ENCODE data around the gene IL1R2. TPM values are rescaled to one million over a fixed set of nuclear protein-coding genes. Genes with fewer than 3 reads are reported as not detected.

IL1R2 gene
- total and polyA plus RNA-seq, 7 experiments from 2014 or later = 0.40 to 2.7 (median 1.3) TPM; not detected in 4

- H3K36me3 ChIP-seq (ENCODE audit: control insufficient read depth in 2 of 3, insufficient read depth in 3 of 3, low read length in 3 of 3) = no peaks in the 10 kb centered on the region
- no peak overlapping the region for H3K4me3 Mint-ChIP-seq
- peaks cover 8 to 28% (median 18%) of the 10 kb centered on the region in 11 donors for H3K9me3 Mint-ChIP-seq
- H3K27ac Mint-ChIP-seq = no peak overlapping the region
- H3K27ac ChIP-seq (ENCODE audit: low read depth, low read length) = no peak overlapping the region
- ChIA-PET POLR2A (no interaction called here), CTCF (no interaction called here)
- intact Hi-C loops (cut with micrococcal nuclease) = no loop called here
- H3K4me1 ChIP-seq (ENCODE audit: control insufficient read depth in 2 of 2, insufficient read depth in 2 of 2, low read length in 2 of 2) = no peaks in the 10 kb centered on the region
- peaks cover 0 to 6% (median 0%) of the 10 kb centered on the region in 3 experiments for H3K9me3 ChIP-seq (ENCODE audit: control insufficient read depth in 2 of 3, low read length in 3 of 3)
- no peak for DNase-seq
- peaks cover 0 to 8% (median 0%) of the 10 kb centered on the region in 7 donors for H3K4me1 Mint-ChIP-seq
- H3K27me3 ChIP-seq (ENCODE audit: control insufficient read depth in 2 of 2, insufficient read depth in 2 of 2, low read length in 2 of 2) = peaks cover 0 to 3% of the 10 kb centered on the region in 2 donors
- peaks cover 4 to 12% (median 7%) of the 10 kb centered on the region in 5 donors for H3K36me3 Mint-ChIP-seq
- H3K27me3 Mint-ChIP-seq = peaks cover 0 to 10% (median 0%) of the 10 kb centered on the region in 5 donors
- ATAC-seq = peak; percentile 34
- no peak overlapping the region for H3K4me3 ChIP-seq (ENCODE audit: low read length)
Observed at GRCh38 chr2:101972621-101973434, 18.9 kb upstream of the IL1R2 start.

- intact Hi-C loops (cut with micrococcal nuclease) = no loop called here
- no peak overlapping the region for H3K4me3 ChIP-seq (ENCODE audit: low read length)
Observed at GRCh38 chr2:101974663-101975062, 17.1 kb upstream of the IL1R2 start.

DNA sequence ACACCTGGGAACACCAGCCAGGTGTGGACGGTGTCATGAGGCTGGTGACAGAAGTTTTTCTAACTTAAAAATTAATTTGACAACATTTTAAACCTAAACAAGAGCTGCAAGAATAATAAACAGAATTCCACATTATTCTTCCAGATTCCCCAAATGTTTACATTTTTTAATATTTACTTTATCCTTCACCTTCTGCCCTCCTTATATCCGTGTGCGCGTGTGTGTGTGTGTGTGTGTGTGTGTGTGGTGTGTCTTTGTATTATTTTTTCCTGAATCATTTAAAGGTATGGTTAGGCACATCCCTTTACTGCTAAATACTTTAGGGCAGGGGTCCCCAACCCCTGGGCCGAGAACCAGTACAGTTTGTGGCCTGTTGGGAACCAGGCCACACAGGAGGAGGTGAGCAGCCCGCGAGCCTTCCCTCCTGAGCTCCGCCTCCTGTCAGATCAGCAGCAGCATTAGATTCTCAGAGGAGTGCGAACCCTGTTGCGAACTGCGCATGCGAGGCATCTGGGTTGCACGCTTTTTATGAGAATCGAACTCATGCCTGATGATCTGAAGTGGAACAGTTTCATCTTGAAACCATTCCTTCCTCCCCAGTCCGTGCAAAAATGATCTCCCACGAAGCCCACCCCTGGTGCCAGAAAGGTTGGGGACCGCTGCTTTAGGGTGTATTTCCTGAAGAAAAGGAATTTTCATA is 16.4 kb upstream of the IL1R2 start:
- ATAC-seq = no peak
- Mint-ChIP-seq H3K4me1 (peaks cover 0 to 8% (median 0%) of the 10 kb centered on the region in 7 donors), H3K27ac (no peak overlapping the region), H3K4me3 (no peak overlapping the region), H3K9me3 (peaks cover 4 to 27% (median 14%) of the 10 kb centered on the region in 11 donors), H3K36me3 (peaks cover 4 to 11% (median 7%) of the 10 kb centered on the region in 5 donors), H3K27me3 (peaks cover 0 to 10% (median 0%) of the 10 kb centered on the region in 5 donors)
- intact Hi-C loops (cut with micrococcal nuclease) = no loop called here
- H3K27me3 ChIP-seq (ENCODE audit: control insufficient read depth in 2 of 2, insufficient read depth in 2 of 2, low read length in 2 of 2) = peaks cover 0 to 3% of the 10 kb centered on the region in 2 donors
- peaks cover 0 to 2% (median 0%) of the 10 kb centered on the region in 3 experiments for H3K9me3 ChIP-seq (ENCODE audit: control insufficient read depth in 2 of 3, low read length in 3 of 3)
- ChIA-PET POLR2A (no interaction called here), CTCF (no interaction called here)
- no peaks in the 10 kb centered on the region for H3K4me1 ChIP-seq (ENCODE audit: control insufficient read depth in 2 of 2, insufficient read depth in 2 of 2, low read length in 2 of 2)
- H3K36me3 ChIP-seq (ENCODE audit: control insufficient read depth in 2 of 3, insufficient read depth in 3 of 3, low read length in 3 of 3) = no peaks in the 10 kb centered on the region
- no peak overlapping the region for H3K27ac ChIP-seq (ENCODE audit: low read depth, low read length)
- DNase-seq = no peak
- no peak overlapping the region for H3K4me3 ChIP-seq (ENCODE audit: low read length)

More at GRCh38 chr2:101974663-101975062, 17.1 kb upstream of the IL1R2 start:
- peaks cover 0 to 8% (median 0%) of the 10 kb centered on the region in 7 donors for H3K4me1 Mint-ChIP-seq
- H3K27me3 Mint-ChIP-seq = peaks cover 0 to 10% (median 0%) of the 10 kb centered on the region in 5 donors
- peaks cover 4 to 12% (median 7%) of the 10 kb centered on the region in 5 donors for H3K36me3 Mint-ChIP-seq
- Histone ChIP-seq H3K9me3 (ENCODE audit: control insufficient read depth in 2 of 3, low read length in 3 of 3) (peaks cover 0 to 6% (median 0%) of the 10 kb centered on the region in 3 experiments), H3K27me3 (ENCODE audit: control insufficient read depth in 2 of 2, insufficient read depth in 2 of 2, low read length in 2 of 2) (peaks cover 0 to 3% of the 10 kb centered on the region in 2 donors), H3K36me3 (ENCODE audit: control insufficient read depth in 2 of 3, insufficient read depth in 3 of 3, low read length in 3 of 3) (no peaks in the 10 kb centered on the region), H3K27ac (ENCODE audit: low read depth, low read length) (no peak overlapping the region), H3K4me1 (ENCODE audit: control insufficient read depth in 2 of 2, insufficient read depth in 2 of 2, low read length in 2 of 2) (no peaks in the 10 kb centered on the region)
- H3K4me3 Mint-ChIP-seq = no peak overlapping the region
- DNase-seq (no peak), ATAC-seq (no peak)
- H3K27ac Mint-ChIP-seq = no peak overlapping the region
- peaks cover 8 to 28% (median 17%) of the 10 kb centered on the region in 11 donors for H3K9me3 Mint-ChIP-seq
- ChIA-PET POLR2A (no interaction called here), CTCF (interaction anchor here (0.6 kb wide), 1 partner anchor 266 kb away, joined by 3 read pairs; no protein-coding TSS in a partner anchor)

DNA sequence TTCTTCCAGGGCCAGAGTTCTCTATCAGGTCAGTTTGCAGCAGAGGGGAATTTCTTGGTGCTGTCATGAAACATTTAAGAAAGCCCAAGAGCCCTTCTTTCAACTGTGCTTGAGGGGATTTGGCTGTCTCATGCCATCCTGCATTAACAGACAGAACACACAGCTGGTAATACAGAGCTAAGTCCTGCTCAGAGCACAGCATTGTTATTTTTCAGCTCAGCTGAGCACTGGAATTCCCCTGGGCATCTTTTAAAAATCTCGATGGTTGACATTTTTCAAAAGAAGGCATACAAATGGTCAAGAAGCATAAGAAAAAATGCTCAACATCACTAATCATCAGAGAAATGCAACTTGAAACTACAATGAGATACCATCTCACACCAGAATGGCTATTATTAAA is 14.9 kb upstream of the IL1R2 start:
- Mint-ChIP-seq H3K27ac (no peak overlapping the region), H3K4me3 (no peak overlapping the region), H3K9me3 (peaks cover 0 to 15% (median 5%) of the 10 kb centered on the region in 11 donors), H3K27me3 (peaks cover 0 to 6% (median 0%) of the 10 kb centered on the region in 5 donors), H3K4me1 (peaks cover 0 to 8% (median 0%) of the 10 kb centered on the region in 7 donors), H3K36me3 (peaks cover 1 to 6% (median 3%) of the 10 kb centered on the region in 5 donors)
- Histone ChIP-seq H3K36me3 (ENCODE audit: control insufficient read depth in 2 of 3, insufficient read depth in 3 of 3, low read length in 3 of 3) (no peaks in the 10 kb centered on the region), H3K27me3 (ENCODE audit: control insufficient read depth in 2 of 2, insufficient read depth in 2 of 2, low read length in 2 of 2) (peaks cover 0 to 3% of the 10 kb centered on the region in 2 donors), H3K27ac (ENCODE audit: low read depth, low read length) (no peak overlapping the region), H3K9me3 (ENCODE audit: control insufficient read depth in 2 of 3, low read length in 3 of 3) (no peaks in the 10 kb centered on the region), H3K4me3 (ENCODE audit: low read length) (no peak overlapping the region), H3K4me1 (ENCODE audit: control insufficient read depth in 2 of 2, insufficient read depth in 2 of 2, low read length in 2 of 2) (no peaks in the 10 kb centered on the region)
- no peak for DNase-seq
- no peak for ATAC-seq
- POLR2A ChIA-PET = no interaction called here
- CTCF ChIA-PET = interaction anchor here (0.5 kb wide), 1 partner anchor 37 kb away, joined by 4 read pairs; no protein-coding TSS in a partner anchor
- intact Hi-C loops (cut with micrococcal nuclease) = no loop called here

- CTCF ChIA-PET = no interaction called here
- H3K36me3 Mint-ChIP-seq = no peaks in the 10 kb centered on the region
- intact Hi-C loops (cut with micrococcal nuclease) = no loop called here
Observed at GRCh38 chr2:101980368-101980767, 11.4 kb upstream of the IL1R2 start.

DNA sequence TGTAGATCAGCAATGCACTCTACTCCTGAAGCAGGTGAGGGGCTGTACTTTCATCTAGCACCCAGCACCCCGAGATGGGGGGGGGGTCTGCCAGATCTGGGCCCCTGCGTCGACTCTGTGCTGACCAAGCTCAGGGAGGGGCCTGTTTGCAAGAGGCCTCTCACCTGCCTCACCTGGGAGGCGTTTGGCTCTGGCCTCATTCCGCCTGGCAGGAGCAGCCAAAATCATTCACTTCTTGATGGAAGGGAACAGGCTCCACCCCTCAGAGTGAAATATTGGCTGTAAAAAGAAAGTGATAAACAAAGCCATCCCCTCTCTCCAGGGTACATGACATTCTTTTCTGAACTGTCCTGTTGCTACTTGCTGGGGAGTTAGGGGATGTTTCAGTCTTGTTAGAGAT is 10.7 kb upstream of the IL1R2 start:
- no peaks in the 10 kb centered on the region for H3K9me3 Mint-ChIP-seq
- POLR2A ChIA-PET = no interaction called here
- CTCF ChIA-PET = no interaction called here
- H3K4me1 ChIP-seq (ENCODE audit: control insufficient read depth in 2 of 2, insufficient read depth in 2 of 2, low read length in 2 of 2) = peaks cover 0 to under 1% of the 10 kb centered on the region in 2 donors
- H3K27me3 ChIP-seq (ENCODE audit: control insufficient read depth in 2 of 2, insufficient read depth in 2 of 2, low read length in 2 of 2) = no peaks in the 10 kb centered on the region
- DNase-seq = no peak
- H3K27ac Mint-ChIP-seq = no peak overlapping the region
- intact Hi-C loops (cut with micrococcal nuclease) = no loop called here
- no peaks in the 10 kb centered on the region for H3K36me3 ChIP-seq (ENCODE audit: control insufficient read depth in 2 of 3, insufficient read depth in 3 of 3, low read length in 3 of 3)
- peaks cover 0 to 1% (median 0%) of the 10 kb centered on the region in 5 donors for H3K27me3 Mint-ChIP-seq
- H3K27ac ChIP-seq (ENCODE audit: low read depth, low read length) = no peak overlapping the region
- H3K4me3 Mint-ChIP-seq = no peak overlapping the region
- peaks cover 0 to 9% (median 6%) of the 10 kb centered on the region in 7 donors for H3K4me1 Mint-ChIP-seq
- H3K9me3 ChIP-seq (ENCODE audit: control insufficient read depth in 2 of 3, low read length in 3 of 3) = no peaks in the 10 kb centered on the region
- H3K4me3 ChIP-seq (ENCODE audit: low read length) = no peak overlapping the region
- no peak for ATAC-seq
- H3K36me3 Mint-ChIP-seq = no peaks in the 10 kb centered on the region

More at GRCh38 chr2:101980368-101980767, 11.4 kb upstream of the IL1R2 start:
- H3K4me3 Mint-ChIP-seq = no peak overlapping the region
- Histone ChIP-seq H3K36me3 (ENCODE audit: control insufficient read depth in 2 of 3, insufficient read depth in 3 of 3, low read length in 3 of 3) (no peaks in the 10 kb centered on the region), H3K4me1 (ENCODE audit: control insufficient read depth in 2 of 2, insufficient read depth in 2 of 2, low read length in 2 of 2) (no peaks in the 10 kb centered on the region), H3K4me3 (ENCODE audit: low read length) (no peak overlapping the region), H3K9me3 (ENCODE audit: control insufficient read depth in 2 of 3, low read length in 3 of 3) (no peaks in the 10 kb centered on the region), H3K27ac (ENCODE audit: low read depth, low read length) (no peak overlapping the region), H3K27me3 (ENCODE audit: control insufficient read depth in 2 of 2, insufficient read depth in 2 of 2, low read length in 2 of 2) (no peaks in the 10 kb centered on the region)
- POLR2A ChIA-PET = no interaction called here
- peaks cover 0 to 6% (median 0%) of the 10 kb centered on the region in 5 donors for H3K27me3 Mint-ChIP-seq
- H3K4me1 Mint-ChIP-seq = peaks cover 0 to 6% (median 2%) of the 10 kb centered on the region in 7 donors
- H3K27ac Mint-ChIP-seq = peak overlapping the region in 1 of 9 donors; percentile 62
- DNase-seq = no peak
- no peak for ATAC-seq
- no peaks in the 10 kb centered on the region for H3K9me3 Mint-ChIP-seq
